Muscle layer of colon (tissue), 2 donors: Measurements from ENCODE around the gene COG5.
"Not testable (repeated sequence)": the region's sequence is repeated elsewhere in the genome, so short reads cannot be mapped to it uniquely, and the experiment has no call there.

Experiments
- H3K27ac ChIP-seq: one replicate; pipeline ENCODE4 v1.7.0; 2013; ENCODE audit warnings: low read depth, mild to moderate bottlenecking, low read length, moderate library complexity
- H3K27me3 ChIP-seq, 2 donors: one replicate each; pipeline ENCODE4 v1.7.0; 2013; ENCODE audit warnings: low read length in 2 of 2, mild to moderate bottlenecking in 2 of 2; ENCODE audit not compliant: insufficient read depth in 2 of 2, control insufficient read depth in 1 of 2
- H3K36me3 ChIP-seq: one replicate; pipeline ENCODE4 v1.7.0; 2013; ENCODE audit warnings: mild to moderate bottlenecking, low read length; ENCODE audit not compliant: insufficient read depth
- H3K4me1 ChIP-seq: one replicate; pipeline ENCODE4 v1.7.0; 2013; ENCODE audit warnings: mild to moderate bottlenecking, low read length; ENCODE audit not compliant: insufficient read depth
- H3K4me3 ChIP-seq, 2 donors: one replicate each; pipeline ENCODE4 v1.7.0; 2013; ENCODE audit warnings: low read length in 2 of 2, low read depth in 1 of 2, mild to moderate bottlenecking in 1 of 2, moderate library complexity in 1 of 2
- H3K9ac ChIP-seq: one replicate; pipeline ENCODE4 v1.7.0; 2013; ENCODE audit warnings: low read length
- H3K9me3 ChIP-seq: one replicate; pipeline ENCODE4 v1.7.0; 2013; ENCODE audit warnings: mild to moderate bottlenecking, low read length
- donor health status: abdominal sarcoma.
- donor health status: Adenocarcinoma of cecum.

The COG5 gene

DNA sequence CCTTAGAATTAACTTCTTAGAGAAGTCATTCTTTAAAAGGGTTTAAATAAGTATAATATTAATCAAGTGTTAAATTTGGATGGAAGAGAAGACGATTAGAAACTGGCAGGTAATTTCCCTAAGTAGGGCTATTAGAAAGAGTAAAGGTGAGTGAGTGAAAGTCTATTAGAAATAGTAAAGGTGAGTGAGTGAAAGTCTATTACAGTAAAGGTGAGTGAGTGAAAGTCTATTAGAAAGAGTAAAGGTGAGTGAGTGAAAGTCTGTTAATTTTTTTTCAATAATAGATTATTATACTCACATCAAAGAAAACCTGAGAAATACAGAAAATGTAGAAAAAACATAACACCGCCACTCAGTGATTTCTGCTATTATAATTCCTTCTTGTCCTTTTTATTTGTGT is 405.7 kb downstream of the COG5 start:
- Histone ChIP-seq H3K27ac (no peak overlapping the region), H3K9ac (no peak overlapping the region), H3K36me3 (no peaks in the 10 kb centered on the region), H3K9me3 (no peaks in the 10 kb centered on the region), H3K4me1 (no peaks in the 10 kb centered on the region), H3K27me3 (no peaks in the 10 kb centered on the region), H3K4me3 (no peak overlapping the region)

DNA sequence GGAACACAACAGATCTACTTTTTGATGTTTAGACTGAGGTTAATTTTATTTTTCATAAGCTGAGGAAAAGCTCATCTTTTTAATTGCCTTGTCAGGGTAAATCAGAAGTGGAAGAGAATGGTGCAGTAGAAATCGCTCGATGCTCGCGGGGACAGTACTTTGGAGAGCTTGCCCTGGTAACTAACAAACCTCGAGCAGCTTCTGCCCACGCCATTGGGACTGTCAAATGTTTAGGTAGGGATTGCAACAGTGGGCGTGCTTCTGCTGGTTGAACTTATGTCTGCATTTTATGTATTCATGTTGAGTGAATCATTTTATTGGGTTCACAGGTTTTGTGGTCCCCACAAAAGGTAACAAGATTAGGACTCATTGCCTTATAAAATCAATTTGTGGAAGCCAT is 406.6 kb downstream of the COG5 start:
- H3K27ac ChIP-seq = no peak overlapping the region
- H3K9me3 ChIP-seq = no peaks in the 10 kb centered on the region
- H3K4me3 ChIP-seq = no peak overlapping the region
- H3K9ac ChIP-seq = no peak overlapping the region
- H3K27me3 ChIP-seq = no peaks in the 10 kb centered on the region
- no peaks in the 10 kb centered on the region for H3K4me1 ChIP-seq
- H3K36me3 ChIP-seq = no peaks in the 10 kb centered on the region

DNA sequence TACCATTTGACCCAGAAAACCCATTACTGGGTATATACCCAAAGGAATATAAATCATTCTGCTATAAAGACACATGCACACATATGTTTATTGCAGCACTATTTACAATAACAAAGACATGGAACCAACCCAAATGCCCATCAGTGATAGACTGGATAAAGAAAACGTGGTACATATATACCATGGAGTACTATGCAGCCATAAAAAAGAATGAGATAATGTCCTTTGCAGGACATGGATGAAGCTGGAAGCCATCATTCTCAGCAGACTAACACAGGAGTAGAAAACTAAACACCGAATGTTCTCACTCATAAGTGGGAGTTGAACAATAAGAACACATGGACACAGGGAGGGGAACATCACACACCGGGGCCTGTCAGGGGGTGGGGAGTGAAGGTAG is 408.0 kb downstream of the COG5 start:
- H3K4me1 ChIP-seq, H3K9ac ChIP-seq, H3K27me3 ChIP-seq, H3K9me3 ChIP-seq, H3K27ac ChIP-seq, H3K4me3 ChIP-seq, H3K36me3 ChIP-seq: not testable (repeated sequence)

DNA sequence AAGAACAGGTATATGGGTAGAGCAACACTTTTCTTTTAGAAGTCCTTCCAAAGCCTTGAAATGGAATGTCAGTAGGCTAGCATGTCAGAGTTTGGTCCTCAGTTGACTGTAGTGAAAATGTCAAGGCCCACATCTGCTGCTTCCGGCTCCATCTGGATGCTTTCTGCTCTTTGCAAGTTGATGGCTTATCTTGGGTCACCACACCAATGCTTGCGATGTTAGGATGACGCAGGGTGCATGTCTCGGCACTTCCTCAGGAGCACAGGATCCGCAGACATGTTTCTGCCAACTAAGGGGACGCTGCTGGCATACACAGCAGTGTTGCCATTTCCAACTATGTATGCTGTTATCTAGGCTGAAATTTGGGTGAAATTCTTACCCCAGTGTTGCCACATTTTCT is 408.9 kb downstream of the COG5 start:
- no peak overlapping the region for H3K27ac ChIP-seq
- no peaks in the 10 kb centered on the region for H3K27me3 ChIP-seq
- no peak overlapping the region for H3K4me3 ChIP-seq
- no peaks in the 10 kb centered on the region for H3K4me1 ChIP-seq
- no peak overlapping the region for H3K9ac ChIP-seq
- H3K36me3 ChIP-seq = no peaks in the 10 kb centered on the region
- no peaks in the 10 kb centered on the region for H3K9me3 ChIP-seq

DNA sequence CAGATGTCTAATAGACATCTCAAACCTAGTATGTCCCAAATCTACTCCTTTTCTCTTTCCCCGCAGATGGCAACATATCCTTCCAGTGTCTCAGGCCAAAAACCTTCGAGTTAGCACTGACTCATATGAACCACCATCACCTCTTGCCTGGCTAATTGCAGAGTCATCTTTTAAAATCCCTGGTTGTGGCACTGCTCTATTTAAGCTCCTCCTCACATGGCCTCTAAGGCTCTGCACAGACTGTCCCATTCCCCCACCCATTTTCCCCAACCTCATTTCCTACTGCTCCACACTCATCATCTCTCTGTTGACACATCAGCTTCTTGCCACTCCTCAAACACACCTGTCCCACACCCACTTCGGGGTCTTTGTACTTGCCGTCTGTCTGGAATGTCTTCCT is 411.7 kb downstream of the COG5 start:
- no peak overlapping the region for H3K4me3 ChIP-seq
- no peak overlapping the region for H3K9ac ChIP-seq
- no peaks in the 10 kb centered on the region for H3K36me3 ChIP-seq
- no peak overlapping the region for H3K27ac ChIP-seq
- no peaks in the 10 kb centered on the region for H3K9me3 ChIP-seq
- H3K4me1 ChIP-seq = no peaks in the 10 kb centered on the region
- H3K27me3 ChIP-seq = no peaks in the 10 kb centered on the region
